Keratinocyte (primary cell): ENCODE results near the gene DRD2. TPM values are rescaled to one million over a fixed set of nuclear protein-coding genes. Genes with fewer than 3 reads are reported as not detected.

ENCODE experiments used
- DNase-seq: peaks from one replicate; pipeline ENCODE4 v3.0.0-alpha.2; 2011; ENCODE audit warnings: low read depth, missing footprints, low spot score
- FAIRE-seq: peaks from 2 replicates; lab custom pipeline; 2011; peaks lifted over from hg19 to GRCh38; lab: Jason Lieb, UNC
- H2AFZ ChIP-seq: 2 replicates; pipeline ENCODE4 v1.6.0; 2012; ENCODE audit warnings: low read length, control low read depth, inconsistent platforms; ENCODE audit not compliant: control insufficient read depth
- H3K27ac ChIP-seq: 2 replicates; pipeline ENCODE4 v1.5.1; 2011; ENCODE audit warnings: low read length; ENCODE audit not compliant: control insufficient read depth, insufficient read depth
- H3K27me3 ChIP-seq: 3 replicates; pipeline ENCODE4 v1.6.0; 2011; ENCODE audit warnings: low read length; ENCODE audit not compliant: control insufficient read depth, insufficient read depth; ENCODE audit errors: extremely low read depth
- H3K36me3 ChIP-seq, 2 experiments: 2 replicates in 1 of 2; 3 replicates in 1 of 2; pipeline ENCODE4 v1.5.1; 2011; ENCODE audit warnings: low read length in 2 of 2, mild to moderate bottlenecking in 1 of 2; ENCODE audit not compliant: control insufficient read depth in 2 of 2, insufficient read depth in 2 of 2; ENCODE audit errors: extremely low read depth in 1 of 2
- H3K4me1 ChIP-seq: 3 replicates; pipeline ENCODE4 v1.5.1; 2011; ENCODE audit warnings: low read length; ENCODE audit not compliant: control insufficient read depth, insufficient read depth; ENCODE audit errors: extremely low read depth
- H3K4me2 ChIP-seq: 3 replicates; pipeline ENCODE4 v1.6.0; 2011; ENCODE audit warnings: low read depth, low read length; ENCODE audit not compliant: control insufficient read depth, insufficient read depth; ENCODE audit errors: extremely low read depth
- H3K4me3 ChIP-seq, 3 experiments: fragments of 200-600 bp in 1 of 3; sonication (generic) in 1 of 3; 2 replicates in 2 of 3; 3 replicates in 1 of 3; pipeline ENCODE4 v1.5.1; 2011 to 2016; ENCODE audit warnings: low read length in 3 of 3, mild to moderate bottlenecking in 3 of 3, control low read depth in 2 of 3, inconsistent platforms in 1 of 3, low read depth in 1 of 3, mixed read lengths in 1 of 3, mixed run types in 1 of 3, moderate library complexity in 1 of 3; ENCODE audit not compliant: control insufficient read depth in 2 of 3, insufficient read depth in 2 of 3; ENCODE audit errors: extremely low read depth in 1 of 3
- H3K79me2 ChIP-seq: 2 replicates; pipeline ENCODE4 v1.6.0; 2012; ENCODE audit warnings: low read length; ENCODE audit not compliant: control insufficient read depth, insufficient read depth
- H3K9ac ChIP-seq: 3 replicates; pipeline ENCODE4 v1.6.0; 2011; ENCODE audit warnings: low read length; ENCODE audit not compliant: control insufficient read depth, insufficient read depth; ENCODE audit errors: extremely low read depth
- H3K9me1 ChIP-seq: 3 replicates; pipeline ENCODE4 v1.6.0; 2011; ENCODE audit warnings: low read length; ENCODE audit not compliant: control insufficient read depth, insufficient read depth; ENCODE audit errors: extremely low read depth
- H3K9me3 ChIP-seq: 2 replicates; pipeline ENCODE4 v1.5.1; 2012; ENCODE audit warnings: low read depth, low read length; ENCODE audit not compliant: control insufficient read depth
- H4K20me1 ChIP-seq: 3 replicates; pipeline ENCODE4 v1.6.0; 2011; ENCODE audit warnings: low read length; ENCODE audit not compliant: control insufficient read depth, insufficient read depth; ENCODE audit errors: extremely low read depth
- EZH2 ChIP-seq: IDR thresholded peaks from one replicate; pipeline ENCODE4 v1.6.1; 2012; ENCODE audit warnings: inconsistent platforms, mild to moderate bottlenecking, low read length, moderate library complexity
- dilution Hi-C: fragments of 300-500 bp; cut with MboI; formaldehyde crosslinking; loops from one replicate; pipeline ENCODE4 v1.7.0; 2020; ENCODE audit warnings: low sequenced_read_pairs; ENCODE audit not compliant: extremely low pct_ligation_motif_present
- polyA plus RNA-seq, 5 experiments: library from polyadenylated mRNA; depleted of rRNA in 3 of 5; stranded (reverse) in 3 of 5; stranded (forward) in 1 of 5; unstranded in 1 of 5; fragments of >200 nt; gene quantifications; 1 replicate in 1 of 5; 2 replicates in 3 of 5; 3 replicates in 1 of 5; pipeline versions ENCODE4 v1.2.1 to v1.2.3, GENCODE V29; 2011 to 2012; ENCODE audit warnings: missing spikeins in 2 of 5, low read depth in 1 of 5, low replicate concordance in 1 of 5
- TF ChIP-seq, protein P1 (sequence below), 3 experiments: IDR thresholded peaks in 1 of 3; conservative IDR thresholded peaks in 1 of 3; optimal IDR thresholded peaks in 1 of 3; 2 replicates in 2 of 3; 3 replicates in 1 of 3; pipeline versions ENCODE3 to v1.5.1; 2011; ENCODE audit warnings: low read length in 3 of 3, mild to moderate bottlenecking in 3 of 3, moderate library complexity in 2 of 3, control low read depth in 1 of 3, inconsistent platforms in 1 of 3; ENCODE audit not compliant: insufficient read depth in 2 of 3; ENCODE audit errors: extremely low read depth in 1 of 3

Gene DRD2
- polyA plus RNA-seq, 1 donor (not counting 4 experiments of a cell fraction or from before 2014, with no cell fraction given): 0.26 TPM

- H3K9me3 ChIP-seq: no peaks in the 10 kb centered on the region
- no peak overlapping the region for H3K9ac ChIP-seq
- DNase-seq: no peak
- no peak overlapping the region for H3K4me2 ChIP-seq
- H3K36me3 ChIP-seq: peaks cover 10 to 29% of the 10 kb centered on the region in 2 experiments
- no peaks in the 10 kb centered on the region for H3K27me3 ChIP-seq
- TF ChIP-seq, protein P1, sequence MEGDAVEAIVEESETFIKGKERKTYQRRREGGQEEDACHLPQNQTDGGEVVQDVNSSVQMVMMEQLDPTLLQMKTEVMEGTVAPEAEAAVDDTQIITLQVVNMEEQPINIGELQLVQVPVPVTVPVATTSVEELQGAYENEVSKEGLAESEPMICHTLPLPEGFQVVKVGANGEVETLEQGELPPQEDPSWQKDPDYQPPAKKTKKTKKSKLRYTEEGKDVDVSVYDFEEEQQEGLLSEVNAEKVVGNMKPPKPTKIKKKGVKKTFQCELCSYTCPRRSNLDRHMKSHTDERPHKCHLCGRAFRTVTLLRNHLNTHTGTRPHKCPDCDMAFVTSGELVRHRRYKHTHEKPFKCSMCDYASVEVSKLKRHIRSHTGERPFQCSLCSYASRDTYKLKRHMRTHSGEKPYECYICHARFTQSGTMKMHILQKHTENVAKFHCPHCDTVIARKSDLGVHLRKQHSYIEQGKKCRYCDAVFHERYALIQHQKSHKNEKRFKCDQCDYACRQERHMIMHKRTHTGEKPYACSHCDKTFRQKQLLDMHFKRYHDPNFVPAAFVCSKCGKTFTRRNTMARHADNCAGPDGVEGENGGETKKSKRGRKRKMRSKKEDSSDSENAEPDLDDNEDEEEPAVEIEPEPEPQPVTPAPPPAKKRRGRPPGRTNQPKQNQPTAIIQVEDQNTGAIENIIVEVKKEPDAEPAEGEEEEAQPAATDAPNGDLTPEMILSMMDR (optimal IDR thresholded peaks at IDR 0.05 in 1 of 3, IDR thresholded peaks at IDR 0.05 in 1 of 3, conservative IDR thresholded peaks at IDR 0.05 in 1 of 3; ENCODE audit: extremely low read depth in 1 of 3, insufficient read depth in 2 of 3, low read length in 3 of 3): no peak
- no peak for TF ChIP-seq EZH2
- H3K79me2 ChIP-seq: no peaks in the 10 kb centered on the region
- H3K9me1 ChIP-seq: no peaks in the 10 kb centered on the region
- H4K20me1 ChIP-seq: no peaks in the 10 kb centered on the region
- no peak overlapping the region for H2AFZ ChIP-seq
- H3K27ac ChIP-seq: no peak overlapping the region
- no peak overlapping the region for H3K4me3 ChIP-seq
- no peak for FAIRE-seq
- H3K4me1 ChIP-seq: peaks cover 14% of the 10 kb centered on the region
- dilution Hi-C loops: no loop called here
Observed at GRCh38 chr11:113365895-113366294, 109.3 kb downstream of the DRD2 start.

GRCh38 chr11:113363996-113364641 is 111.1 kb downstream of the DRD2 start:
- Histone ChIP-seq H3K27ac (peak overlapping the region; percentile 15), H3K9ac (no peak overlapping the region), H3K4me3 (no peak overlapping the region), H4K20me1 (no peaks in the 10 kb centered on the region), H3K79me2 (no peaks in the 10 kb centered on the region), H3K27me3 (no peaks in the 10 kb centered on the region), H3K4me2 (no peak overlapping the region), H3K9me1 (no peaks in the 10 kb centered on the region), H3K36me3 (peaks cover 19 to 40% of the 10 kb centered on the region in 2 experiments), H3K9me3 (no peaks in the 10 kb centered on the region), H3K4me1 (peaks cover 14% of the 10 kb centered on the region), H2AFZ (no peak overlapping the region)
- no peak for DNase-seq
- TF ChIP-seq EZH2: no peak
- TF ChIP-seq, protein P1 (optimal IDR thresholded peaks at IDR 0.05 in 1 of 3, IDR thresholded peaks at IDR 0.05 in 1 of 3, conservative IDR thresholded peaks at IDR 0.05 in 1 of 3; ENCODE audit: extremely low read depth in 1 of 3, insufficient read depth in 2 of 3, low read length in 3 of 3): no peak
- FAIRE-seq: peak; percentile 74
- dilution Hi-C loops: no loop called here
